ENCODE measurements around the gene ASB10. TPM values are rescaled to one million over a fixed set of nuclear protein-coding genes. Genes with fewer than 3 reads are reported as not detected.

Gene ASB10
- total RNA-seq, 2 donors from 2014 or later = not detected

- no peak overlapping the region for H3K27ac ChIP-seq
- no peaks in the 10 kb centered on the region for H3K9me3 ChIP-seq
- DNase-seq (ENCODE audit: low spot score) = no peak
- intact Hi-C loops (cut with DNase I) = no loop called here
- H3K4me3 ChIP-seq = no peak overlapping the region
- WGBS = 89% methylated on average over 31 of the region's 31 CpGs
- no peaks in the 10 kb centered on the region for H3K4me1 ChIP-seq (replicated peaks)
- no peaks in the 10 kb centered on the region for H3K27me3 ChIP-seq (replicated peaks; ENCODE audit: insufficient read depth)
- H3K36me3 ChIP-seq = peaks cover 0 to 20% of the 10 kb centered on the region in 2 donors
- TF ChIP-seq POLR2AphosphoS5 (IDR thresholded peaks at IDR 0.05) (no peak), POLR2A (IDR thresholded peaks at IDR 0.05) (no peak)
- TF ChIP-seq, protein P1, sequence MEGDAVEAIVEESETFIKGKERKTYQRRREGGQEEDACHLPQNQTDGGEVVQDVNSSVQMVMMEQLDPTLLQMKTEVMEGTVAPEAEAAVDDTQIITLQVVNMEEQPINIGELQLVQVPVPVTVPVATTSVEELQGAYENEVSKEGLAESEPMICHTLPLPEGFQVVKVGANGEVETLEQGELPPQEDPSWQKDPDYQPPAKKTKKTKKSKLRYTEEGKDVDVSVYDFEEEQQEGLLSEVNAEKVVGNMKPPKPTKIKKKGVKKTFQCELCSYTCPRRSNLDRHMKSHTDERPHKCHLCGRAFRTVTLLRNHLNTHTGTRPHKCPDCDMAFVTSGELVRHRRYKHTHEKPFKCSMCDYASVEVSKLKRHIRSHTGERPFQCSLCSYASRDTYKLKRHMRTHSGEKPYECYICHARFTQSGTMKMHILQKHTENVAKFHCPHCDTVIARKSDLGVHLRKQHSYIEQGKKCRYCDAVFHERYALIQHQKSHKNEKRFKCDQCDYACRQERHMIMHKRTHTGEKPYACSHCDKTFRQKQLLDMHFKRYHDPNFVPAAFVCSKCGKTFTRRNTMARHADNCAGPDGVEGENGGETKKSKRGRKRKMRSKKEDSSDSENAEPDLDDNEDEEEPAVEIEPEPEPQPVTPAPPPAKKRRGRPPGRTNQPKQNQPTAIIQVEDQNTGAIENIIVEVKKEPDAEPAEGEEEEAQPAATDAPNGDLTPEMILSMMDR (IDR thresholded peaks at IDR 0.05) = no peak
Measured at GRCh38 chr7:151141855-151142685, 45.0 kb downstream of the ASB10 start.

- no peaks in the 10 kb centered on the region for H3K4me1 ChIP-seq (replicated peaks)
- TF ChIP-seq, protein P1 (IDR thresholded peaks at IDR 0.05) = no peak
- no peak for TF ChIP-seq POLR2AphosphoS5 (IDR thresholded peaks at IDR 0.05)
- no peak for TF ChIP-seq POLR2A (IDR thresholded peaks at IDR 0.05)
- no peak overlapping the region for H3K27ac ChIP-seq
- no peaks in the 10 kb centered on the region for H3K9me3 ChIP-seq
- 77% methylated on average over 9 of the region's 9 CpGs for WGBS
- H3K27me3 ChIP-seq (replicated peaks; ENCODE audit: insufficient read depth) = no peaks in the 10 kb centered on the region
- peaks cover 0 to 22% of the 10 kb centered on the region in 2 donors for H3K36me3 ChIP-seq
- no peak overlapping the region for H3K4me3 ChIP-seq
- intact Hi-C loops (cut with DNase I) = no loop called here
- no peak for DNase-seq (ENCODE audit: low spot score)
Measured at GRCh38 chr7:151141311-151141854, 45.7 kb downstream of the ASB10 start.

GRCh38 chr7:151140826-151141225, 46.2 kb downstream of the ASB10 start:
- no peak overlapping the region for H3K27ac ChIP-seq
- 95% methylated on average over 7 of the region's 7 CpGs for WGBS
- H3K4me1 ChIP-seq (replicated peaks) = no peaks in the 10 kb centered on the region
- intact Hi-C loops (cut with DNase I) = no loop called here
- H3K9me3 ChIP-seq = no peaks in the 10 kb centered on the region
- no peaks in the 10 kb centered on the region for H3K27me3 ChIP-seq (replicated peaks; ENCODE audit: insufficient read depth)
- H3K36me3 ChIP-seq = peaks cover 4 to 28% of the 10 kb centered on the region in 2 donors
- no peak for DNase-seq (ENCODE audit: low spot score)
- TF ChIP-seq POLR2AphosphoS5 (IDR thresholded peaks at IDR 0.05) (no peak), POLR2A (IDR thresholded peaks at IDR 0.05) (no peak)
- TF ChIP-seq, protein P1 (IDR thresholded peaks at IDR 0.05) = no peak
- no peak overlapping the region for H3K4me3 ChIP-seq

DNA sequence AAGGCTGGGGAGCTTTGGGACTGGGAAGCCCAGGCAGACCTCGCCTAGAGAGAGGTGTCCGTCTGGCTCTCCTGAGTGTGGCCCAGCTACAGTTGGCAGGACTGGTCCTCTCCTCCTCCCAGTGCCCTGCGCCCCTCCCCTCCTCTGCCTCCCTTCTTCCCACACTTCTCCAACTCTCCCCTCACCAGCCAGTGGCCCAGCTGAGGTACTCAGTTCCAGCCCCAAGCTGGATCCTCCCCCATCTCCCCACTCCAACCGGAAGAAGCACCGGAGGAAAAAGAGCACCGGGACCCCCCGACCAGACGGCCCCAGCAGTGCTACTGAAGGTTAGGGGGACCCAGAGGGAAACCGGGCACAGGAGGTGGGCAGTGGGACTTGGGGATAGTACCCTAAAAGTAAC, 47.3 kb downstream of the ASB10 start:
- TF ChIP-seq POLR2AphosphoS5 (IDR thresholded peaks at IDR 0.05) = no peak
- intact Hi-C loops (cut with DNase I) = no loop called here
- Histone ChIP-seq H3K36me3 (peaks cover 9 to 38% of the 10 kb centered on the region in 2 donors), H3K9me3 (no peaks in the 10 kb centered on the region), H3K4me3 (no peak overlapping the region), H3K27ac (no peak overlapping the region), H3K27me3 (replicated peaks; ENCODE audit: insufficient read depth) (no peaks in the 10 kb centered on the region), H3K4me1 (replicated peaks) (no peaks in the 10 kb centered on the region)
- DNase-seq (ENCODE audit: low spot score) = no peak
- 85% methylated on average over 9 of the region's 9 CpGs for WGBS

DNA sequence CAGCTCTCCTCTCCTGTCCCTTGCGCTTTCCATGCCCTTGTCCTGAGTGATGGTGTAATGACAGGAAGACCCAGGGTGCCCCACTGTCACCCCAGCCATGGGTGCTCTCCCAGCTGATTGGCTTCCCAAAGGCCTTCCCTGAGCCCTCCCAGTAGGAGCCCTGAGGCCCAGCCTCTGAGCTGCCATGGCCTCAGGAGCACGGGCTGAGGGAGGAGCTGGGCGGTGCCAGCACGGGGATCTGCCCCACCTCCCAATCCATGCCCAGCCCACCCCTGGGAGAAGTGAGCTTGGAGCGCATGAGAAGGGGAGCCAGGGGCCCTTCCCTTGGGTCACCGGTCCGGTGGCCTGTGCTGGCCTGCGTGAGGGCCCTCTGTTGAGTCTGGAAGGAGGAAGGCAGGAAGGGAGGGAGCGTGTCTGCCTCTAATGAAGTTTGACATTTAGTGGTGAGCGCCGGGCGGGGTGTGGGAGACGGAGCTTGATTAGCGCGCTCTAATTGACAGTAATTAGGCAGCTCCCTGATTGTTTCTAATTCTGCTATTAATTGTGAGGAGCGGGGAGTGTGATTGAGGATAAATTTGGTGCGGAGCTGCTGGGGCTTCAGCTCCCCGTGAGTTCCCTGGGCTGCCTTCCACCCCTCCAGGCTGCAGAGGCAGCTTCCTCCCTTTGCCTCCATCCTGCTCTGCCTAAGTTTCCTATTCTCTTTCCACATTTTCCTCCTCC, 47.8 kb downstream of the ASB10 start:
- H3K9me3 ChIP-seq = no peaks in the 10 kb centered on the region
- H3K4me3 ChIP-seq = no peak overlapping the region
- DNase-seq (ENCODE audit: low spot score) = no peak
- no peak overlapping the region for H3K27ac ChIP-seq
- intact Hi-C loops (cut with DNase I) = no loop called here
- no peaks in the 10 kb centered on the region for H3K27me3 ChIP-seq (replicated peaks; ENCODE audit: insufficient read depth)
- 86% methylated on average over 18 of the region's 18 CpGs for WGBS
- TF ChIP-seq POLR2AphosphoS5 (IDR thresholded peaks at IDR 0.05) = no peak
- H3K4me1 ChIP-seq (replicated peaks) = no peaks in the 10 kb centered on the region
- peaks cover 9 to 43% of the 10 kb centered on the region in 2 donors for H3K36me3 ChIP-seq

Data from prostate gland (tissue), 2 donors.